HG03097 (cell line): ENCODE measurements around the gene NFE2.

Experiments
- ATAC-seq: cut with Tn5 transposase; IDR thresholded peaks from one replicate; pipeline ENCODE4 v1.9.1; 2021; ENCODE audit not compliant: unreplicated experiment, low FRiP score

Gene NFE2

GRCh38 chr12:54306925-54307741, 6.3 kb upstream of the NFE2 start:
- no peak for ATAC-seq

- no peak for ATAC-seq
Observed at GRCh38 chr12:54304187-54304810, 3.5 kb upstream of the NFE2 start.

- no peak for ATAC-seq
Observed at GRCh38 chr12:54303640-54304039, 2.8 kb upstream of the NFE2 start.

GRCh38 chr12:54301428-54302048, 723 bp upstream of the NFE2 start:
- ATAC-seq, result no peak

GRCh38 chr12:54300225-54300731, 537 bp downstream of the NFE2 start:
- no peak for ATAC-seq

- ATAC-seq, result no peak
Observed at GRCh38 chr12:54299515-54300224, 1.1 kb downstream of the NFE2 start.

- no peak for ATAC-seq
Observed at GRCh38 chr12:54298904-54299303, 1.9 kb downstream of the NFE2 start.

- no peak for ATAC-seq
Observed at GRCh38 chr12:54296393-54297099, 4.3 kb downstream of the NFE2 start.

GRCh38 chr12:54294953-54295566, 5.8 kb downstream of the NFE2 start:
- no peak for ATAC-seq

GRCh38 chr12:54294152-54294952, 6.5 kb downstream of the NFE2 start:
- no peak for ATAC-seq

GRCh38 chr12:54292931-54293241, 7.9 kb downstream of the NFE2 start:
- no peak for ATAC-seq

GRCh38 chr12:54292083-54292930, 8.5 kb downstream of the NFE2 start:
- ATAC-seq, result no peak

GRCh38 chr12:54287261-54288157, 13.3 kb downstream of the NFE2 start:
- ATAC-seq, result no peak

GRCh38 chr12:54286042-54287030, 14.5 kb downstream of the NFE2 start:
- ATAC-seq, result no peak

GRCh38 chr12:54285150-54286041, 15.4 kb downstream of the NFE2 start:
- ATAC-seq, result no peak
